HG03558 (cell line): Measurements from ENCODE around the gene HAVCR1.
A peak's percentile ranks its signal among the peaks of the same experiment; 100 is the strongest.
"Not testable (repeated sequence)": the region's sequence is repeated elsewhere in the genome, so short reads cannot be mapped to it uniquely, and the experiment has no call there.

Experiments
- ATAC-seq: cut with Tn5 transposase; IDR thresholded peaks from one replicate; pipeline ENCODE4 v1.9.1; 2021; ENCODE audit warnings: moderate number of reproducible peaks; ENCODE audit not compliant: unreplicated experiment; ENCODE audit errors: extremely low read depth

HAVCR1 gene

GRCh38 chr5:157059093-157059539 is at the start of gene HAVCR1:
Gene HAVCR1, minus strand, starts transcription at chr5:157059116. Its CDS starts 1,173 bp downstream, at chr5:157057943.
- no peak for ATAC-seq

- no peak for ATAC-seq
Observed at GRCh38 chr5:157107508-157107907, 48.6 kb upstream of the HAVCR1 start.

GRCh38 chr5:157106630-157107461 is 47.9 kb upstream of the HAVCR1 start:
- no peak for ATAC-seq

GRCh38 chr5:157100140-157100679 is 41.3 kb upstream of the HAVCR1 start:
- ATAC-seq = peak; percentile 59

GRCh38 chr5:157088342-157088990 is 29.6 kb upstream of the HAVCR1 start:
- ATAC-seq = no peak

- ATAC-seq = no peak
Observed at GRCh38 chr5:157086751-157087359, 27.9 kb upstream of the HAVCR1 start.

GRCh38 chr5:157085930-157086329 is 27.0 kb upstream of the HAVCR1 start:
- ATAC-seq = no peak

GRCh38 chr5:157080286-157080685 is 21.4 kb upstream of the HAVCR1 start:
- ATAC-seq = no peak

- no peak for ATAC-seq
Observed at GRCh38 chr5:157076558-157076957, 17.6 kb upstream of the HAVCR1 start.

- no peak for ATAC-seq
Observed at GRCh38 chr5:157072508-157072907, 13.6 kb upstream of the HAVCR1 start.

- ATAC-seq = no peak
Observed at GRCh38 chr5:157069949-157070348, 11.0 kb upstream of the HAVCR1 start.

- no peak for ATAC-seq
Observed at GRCh38 chr5:157068785-157069184, 9.9 kb upstream of the HAVCR1 start.

- ATAC-seq = no peak
Observed at GRCh38 chr5:157068339-157068738, 9.4 kb upstream of the HAVCR1 start.

GRCh38 chr5:157067005-157067404 is 8.1 kb upstream of the HAVCR1 start:
- ATAC-seq = no peak

- ATAC-seq = no peak
Observed at GRCh38 chr5:157066080-157066479, 7.2 kb upstream of the HAVCR1 start.

- ATAC-seq = no peak
Observed at GRCh38 chr5:157063776-157064430, 5.0 kb upstream of the HAVCR1 start.

GRCh38 chr5:157059891-157060290 is 975 bp upstream of the HAVCR1 start:
- no peak for ATAC-seq

- ATAC-seq = no peak
Observed at GRCh38 chr5:157057459-157058370, 1.2 kb downstream of the HAVCR1 start.

- ATAC-seq = not testable (repeated sequence)
Observed at GRCh38 chr5:157056848-157057247, 2.1 kb downstream of the HAVCR1 start.
